ENCODE data around the gene NAPSA. TPM values are rescaled to one million over a fixed set of nuclear protein-coding genes. Genes with fewer than 3 reads are reported as not detected.

Gene NAPSA
- total and polyA plus RNA-seq, 2 experiments from 2014 or later = 0.53 to 3.5 TPM

DNA sequence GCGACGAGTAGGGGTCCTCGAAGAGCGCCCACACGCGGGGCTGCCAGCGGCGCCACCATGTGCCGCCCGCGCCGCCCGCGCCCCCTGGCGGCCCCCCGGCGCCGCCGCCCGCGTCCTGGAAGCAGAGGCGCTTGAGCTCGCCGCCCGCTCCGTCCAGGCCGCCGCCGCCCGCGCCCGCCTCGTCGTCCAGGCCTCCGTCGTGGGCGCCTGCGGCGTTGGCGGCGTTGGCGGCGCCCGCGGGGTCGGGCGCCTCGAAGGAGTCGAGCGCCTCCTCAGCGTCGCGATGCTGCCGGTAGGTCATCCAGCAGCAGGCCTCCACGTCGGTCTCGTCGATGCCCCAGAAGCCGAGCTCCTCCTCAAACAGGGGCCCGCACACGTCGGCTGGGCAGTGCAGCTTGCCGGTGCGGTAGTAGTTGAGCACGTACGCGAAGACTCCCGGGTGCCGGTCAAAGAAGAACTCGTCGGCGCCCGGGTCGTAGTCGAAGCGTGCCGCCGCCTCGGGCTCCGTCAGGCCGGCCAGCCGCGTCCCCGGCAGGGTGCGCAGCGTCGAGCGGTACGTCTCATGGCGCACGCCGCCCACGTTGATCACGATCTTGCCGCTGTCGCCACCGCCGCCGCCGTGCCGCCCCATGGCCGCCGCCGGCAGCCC lies 37.1 kb downstream of the NAPSA start:
- Histone ChIP-seq H3K27ac (no peak overlapping the region), H3K27me3 (no peaks in the 10 kb centered on the region), H3K36me3 (peaks cover 2% of the 10 kb centered on the region), H3K9me3 (ENCODE audit: low read depth) (no peaks in the 10 kb centered on the region), H3K4me1 (ENCODE audit: low read depth) (peaks cover 33% of the 10 kb centered on the region), H3K4me3 (peak overlapping the region; percentile 36)
- no peak for TF ChIP-seq CTCF (IDR thresholded peaks at IDR 0.05; ENCODE audit: low read depth, low read length)
- DNase-seq (ENCODE audit: low read depth in 1 of 2, low spot score in 1 of 2) = peak in 1 of 2 donors; percentile 48

DNA sequence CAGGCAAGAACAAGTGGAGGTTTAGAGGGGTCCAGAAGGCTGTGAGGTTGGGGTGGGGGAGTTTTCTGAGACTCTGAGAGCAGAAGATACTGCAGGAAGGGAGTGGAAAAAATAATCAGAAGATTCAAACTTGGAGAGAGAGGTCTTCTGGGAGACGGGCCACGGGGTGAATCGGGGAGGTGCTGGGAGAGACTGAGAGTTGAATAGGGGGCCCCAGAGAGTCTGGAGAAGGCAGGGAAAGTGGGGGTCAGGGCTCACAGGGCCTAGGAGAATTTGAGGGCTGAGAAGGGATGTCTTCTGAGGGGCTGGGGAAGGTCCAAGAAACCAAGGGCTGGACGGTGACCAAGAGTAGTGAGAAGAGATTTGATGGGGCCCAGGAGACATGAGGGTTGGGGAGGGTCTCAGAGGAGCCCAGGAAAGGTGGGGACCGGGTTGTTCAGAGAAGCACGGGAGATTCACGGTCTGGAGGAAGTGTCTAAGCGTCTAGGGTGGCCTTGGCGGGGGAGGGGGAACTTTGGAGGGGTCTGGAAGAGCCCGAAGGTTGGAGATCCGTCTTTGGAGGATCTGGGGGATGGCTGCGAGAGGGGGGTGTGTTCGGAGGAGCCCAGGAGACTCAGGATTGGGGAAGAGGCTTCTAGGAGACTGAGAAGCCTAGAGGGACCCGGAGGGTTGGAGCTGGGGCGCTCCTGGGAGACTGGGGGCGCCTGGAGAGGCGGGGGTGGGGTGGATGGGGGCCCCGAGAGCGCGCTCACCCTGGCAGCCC lies 37.8 kb downstream of the NAPSA start:
- Histone ChIP-seq H3K4me3 (no peak overlapping the region), H3K27ac (no peak overlapping the region), H3K4me1 (ENCODE audit: low read depth) (peaks cover 33% of the 10 kb centered on the region), H3K9me3 (ENCODE audit: low read depth) (no peaks in the 10 kb centered on the region), H3K36me3 (peaks cover 9% of the 10 kb centered on the region), H3K27me3 (no peaks in the 10 kb centered on the region)
- DNase-seq (ENCODE audit: low read depth in 1 of 2, low spot score in 1 of 2) = no peak
- no peak for TF ChIP-seq CTCF (IDR thresholded peaks at IDR 0.05; ENCODE audit: low read depth, low read length)

DNA sequence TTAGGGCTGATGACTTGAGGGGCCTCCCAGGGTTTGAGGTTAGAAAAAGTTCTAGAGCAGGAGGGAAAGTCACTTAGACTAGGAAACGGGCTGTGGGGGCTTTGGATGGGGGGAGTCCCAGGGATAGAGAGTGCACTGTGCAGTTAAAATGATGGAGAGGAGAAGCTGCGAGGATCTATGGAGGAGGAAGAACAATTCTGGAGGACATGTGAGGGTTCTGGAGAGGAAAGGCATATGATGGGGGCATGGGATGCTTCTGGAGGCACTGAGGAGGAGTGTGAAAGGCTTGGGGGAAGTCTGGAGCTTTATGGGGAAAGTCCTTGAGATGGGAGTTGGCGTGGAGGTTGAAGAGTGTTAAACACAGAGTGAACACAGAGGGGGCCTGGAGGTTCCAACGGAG lies 38.4 kb downstream of the NAPSA start:
- peaks cover 9% of the 10 kb centered on the region for H3K36me3 ChIP-seq
- H3K27me3 ChIP-seq = no peaks in the 10 kb centered on the region
- H3K4me3 ChIP-seq = no peak overlapping the region
- no peak overlapping the region for H3K27ac ChIP-seq
- H3K9me3 ChIP-seq (ENCODE audit: low read depth) = no peaks in the 10 kb centered on the region
- DNase-seq (ENCODE audit: low read depth in 1 of 2, low spot score in 1 of 2) = no peak
- no peak for TF ChIP-seq CTCF (IDR thresholded peaks at IDR 0.05; ENCODE audit: low read depth, low read length)
- H3K4me1 ChIP-seq (ENCODE audit: low read depth) = peaks cover 30% of the 10 kb centered on the region

GRCh38 chr19:50326101-50326664 lies 39.3 kb downstream of the NAPSA start:
- Histone ChIP-seq H3K4me1 (ENCODE audit: low read depth) (peaks cover 25% of the 10 kb centered on the region), H3K36me3 (peaks cover 9% of the 10 kb centered on the region), H3K4me3 (peak overlapping the region; percentile 0), H3K27ac (no peak overlapping the region), H3K27me3 (no peaks in the 10 kb centered on the region), H3K9me3 (ENCODE audit: low read depth) (no peaks in the 10 kb centered on the region)
- no peak for DNase-seq (ENCODE audit: low read depth in 1 of 2, low spot score in 1 of 2)
- TF ChIP-seq CTCF (IDR thresholded peaks at IDR 0.05; ENCODE audit: low read depth, low read length) = no peak

GRCh38 chr19:50325310-50326100 lies 39.9 kb downstream of the NAPSA start:
- Histone ChIP-seq H3K4me1 (ENCODE audit: low read depth) (peaks cover 25% of the 10 kb centered on the region), H3K27ac (no peak overlapping the region), H3K4me3 (peak overlapping the region; percentile 9), H3K27me3 (no peaks in the 10 kb centered on the region), H3K36me3 (peaks cover 9% of the 10 kb centered on the region), H3K9me3 (ENCODE audit: low read depth) (no peaks in the 10 kb centered on the region)
- DNase-seq (ENCODE audit: low read depth in 1 of 2, low spot score in 1 of 2) = peak; percentile 70 to 96
- no peak for TF ChIP-seq CTCF (IDR thresholded peaks at IDR 0.05; ENCODE audit: low read depth, low read length)
